Stomach (tissue), 9 donors: Measurements from ENCODE around the gene DPP6. TPM values are rescaled to one million over a fixed set of nuclear protein-coding genes. Genes with fewer than 3 reads are reported as not detected.

Experiments used
- DNase-seq, 2 donors: peaks; one replicate each; pipeline versions ENCODE4 v3.0.0 to v3.0.0-alpha.2; 2013 to 2019
- H3K27ac ChIP-seq, 5 donors: fragments of 200-600 bp in 4 of 5; sonication (generic) in 4 of 5; one replicate each; pipeline ENCODE4 v1.5.1; 2013 to 2019; ENCODE audit warnings: mild to moderate bottlenecking in 1 of 5, moderate library complexity in 1 of 5
- H3K27me3 ChIP-seq, 3 donors: fragments of 200-600 bp; sonication (generic); one replicate each; pipeline ENCODE4 v1.5.1; 2017 to 2019; ENCODE audit warnings: mixed run types in 1 of 3
- H3K36me3 ChIP-seq, 4 donors: fragments of 200-600 bp; sonication (generic); 1 replicate in 3 of 4; 2 replicates in 1 of 4; pipeline ENCODE4 v1.5.1; 2016 to 2019
- H3K4me1 ChIP-seq, 4 donors: fragments of 200-600 bp; sonication (generic); one replicate each; pipeline ENCODE4 v1.5.1; 2016 to 2019
- H3K4me3 ChIP-seq, 4 donors: fragments of 200-600 bp; sonication (generic) in 3 of 4; one replicate each; pipeline ENCODE4 v1.5.1; 2016 to 2019; ENCODE audit warnings: mild to moderate bottlenecking in 1 of 4
- H3K9me3 ChIP-seq, 4 donors: fragments of 200-600 bp; sonication (generic); one replicate each; pipeline ENCODE4 v1.5.1; 2016 to 2019
- CTCF ChIP-seq, 7 experiments: fragments of 450-650 bp in 4 of 7; fragments of 200-600 bp in 3 of 7; sonication (generic) in 3 of 7; IDR thresholded peaks; one replicate each; pipeline ENCODE4 v1.5.1; 2016 to 2019; ENCODE audit warnings: antibody characterized with exemption in 7 of 7, control low read depth in 2 of 7, mild to moderate bottlenecking in 1 of 7
- EP300 ChIP-seq: sonication (generic); formaldehyde crosslinking; IDR thresholded peaks from one replicate; pipeline ENCODE4 v1.6.1; 2017; ENCODE audit warnings: antibody characterized with exemption
- POLR2A ChIP-seq, 4 donors: fragments of 450-650 bp; IDR thresholded peaks; one replicate each; pipeline ENCODE4 v1.6.1; 2016; ENCODE audit warnings: antibody characterized with exemption in 4 of 4, control low read depth in 2 of 4, mild to moderate bottlenecking in 1 of 4, moderate library complexity in 1 of 4
- POLR2AphosphoS5 ChIP-seq, 3 donors: sonication (generic); formaldehyde crosslinking; IDR thresholded peaks; one replicate each; pipeline ENCODE4 v1.6.1; 2016; ENCODE audit warnings: antibody characterized with exemption in 3 of 3
- WGBS, 5 donors: extraction: QIAGEN DNeasy Blood & Tissue Kit in 3 of 5; methylation state at CpG; one replicate each; pipeline versions ENCODE4 v1.1.5 to v1.1.7; 2013 to 2018; 5-methylcytosine and 5-hydroxymethylcytosine counted together
- intact Hi-C: fragments of 100-400 bp; cut with DNase I; formaldehyde crosslinking; loops from one replicate; pipeline ENCODE4 v1.15.1; 2023; ENCODE audit warnings: low total_unique reads
- polyA plus RNA-seq, 3 donors: library from polyadenylated mRNA; stranded (reverse); fragments of 200-250 nt; gene quantifications; one replicate each; pipeline ENCODE4 v1.2.3, GENCODE V29; 2013
- total RNA-seq, 5 donors: library from RNA; depleted of rRNA; stranded (reverse); fragments of >200 nt; gene quantifications; one replicate each; pipeline versions ENCODE4 v1.1.0 to v1.2.3, GENCODE V29; 2014 to 2016
- donor health status: healthy with polysubstance abuse.
- donor health status: Bipolar disorder and iron deficiency.
- donor health status: healthy.

The DPP6 gene
- total and polyA plus RNA-seq, 8 donors, result 0.15 to 29.8 (median 4.9) TPM

GRCh38 chr7:154735766-154736165, 683.6 kb downstream of the DPP6 start:
- TF ChIP-seq POLR2AphosphoS5 (IDR thresholded peaks at IDR 0.05) (no peak), CTCF (IDR thresholded peaks at IDR 0.05) (no peak), EP300 (no peak)
- Histone ChIP-seq H3K27ac (no peak overlapping the region), H3K9me3 (no peaks in the 10 kb centered on the region), H3K27me3 (no peaks in the 10 kb centered on the region), H3K36me3 (no peaks in the 10 kb centered on the region), H3K4me3 (no peak overlapping the region), H3K4me1 (no peaks in the 10 kb centered on the region)
- intact Hi-C loops, result no loop called here
- no peak for DNase-seq
- 80 to 90% (median 85%) methylated on average over 3 of the region's 3 CpGs for WGBS, 5 donors

GRCh38 chr7:154736389-154736788, 684.2 kb downstream of the DPP6 start:
- 65 to 77% (median 75%) methylated on average over 3 of the region's 3 CpGs for WGBS, 5 donors
- Histone ChIP-seq H3K9me3 (no peaks in the 10 kb centered on the region), H3K27me3 (peaks cover 0 to 5% (median 0%) of the 10 kb centered on the region in 3 donors), H3K36me3 (no peaks in the 10 kb centered on the region), H3K27ac (no peak overlapping the region), H3K4me3 (no peak overlapping the region), H3K4me1 (no peaks in the 10 kb centered on the region)
- intact Hi-C loops, result no loop called here
- no peak for TF ChIP-seq CTCF (IDR thresholded peaks at IDR 0.05)
- TF ChIP-seq EP300, result no peak
- TF ChIP-seq POLR2A (IDR thresholded peaks at IDR 0.05), result no peak
- no peak for TF ChIP-seq POLR2AphosphoS5 (IDR thresholded peaks at IDR 0.05)
- DNase-seq, result no peak

- no peak for DNase-seq
- WGBS, 5 donors, result 59 to 72% (median 64%) methylated on average over 5 of the region's 5 CpGs
- no peaks in the 10 kb centered on the region for H3K36me3 ChIP-seq
- H3K9me3 ChIP-seq, result no peaks in the 10 kb centered on the region
- H3K27me3 ChIP-seq, result peaks cover 0 to 6% (median 0%) of the 10 kb centered on the region in 3 donors
- TF ChIP-seq POLR2A (IDR thresholded peaks at IDR 0.05) (no peak), CTCF (IDR thresholded peaks at IDR 0.05) (no peak), POLR2AphosphoS5 (IDR thresholded peaks at IDR 0.05) (no peak), EP300 (no peak)
- no peaks in the 10 kb centered on the region for H3K4me1 ChIP-seq
- H3K4me3 ChIP-seq, result no peak overlapping the region
- intact Hi-C loops, result no loop called here
- no peak overlapping the region for H3K27ac ChIP-seq
Observed at GRCh38 chr7:154738216-154738615, 686.0 kb downstream of the DPP6 start.

GRCh38 chr7:154741131-154741530, 688.9 kb downstream of the DPP6 start:
- TF ChIP-seq CTCF (IDR thresholded peaks at IDR 0.05) (no peak), EP300 (no peak), POLR2AphosphoS5 (IDR thresholded peaks at IDR 0.05) (no peak), POLR2A (IDR thresholded peaks at IDR 0.05) (no peak)
- H3K9me3 ChIP-seq, result no peaks in the 10 kb centered on the region
- no peaks in the 10 kb centered on the region for H3K4me1 ChIP-seq
- no peak for DNase-seq
- H3K27ac ChIP-seq, result no peak overlapping the region
- 73 to 93% (median 80%) methylated on average over 5 to 6 of the region's 6 CpGs for WGBS, 5 donors
- no peaks in the 10 kb centered on the region for H3K36me3 ChIP-seq
- intact Hi-C loops, result no loop called here
- H3K4me3 ChIP-seq, result no peak overlapping the region
- peaks cover 0 to 13% (median 0%) of the 10 kb centered on the region in 3 donors for H3K27me3 ChIP-seq
